Dendritic cell treated with granulocyte-macrophage colony-stimulating factor and Interleukin-4, amounts not matched to agents 40 ng/mL and 50 ng/mL, for 4 days (primary cell): ENCODE data around the gene PEMT.
A peak's percentile ranks its signal among the peaks of the same experiment; 100 is the strongest.
"Not testable (repeated sequence)": the region's sequence is repeated elsewhere in the genome, so short reads cannot be mapped to it uniquely, and the experiment has no call there.

Source experiments
- H3K27ac Mint-ChIP-seq: one replicate; pipeline ENCODE4 v1.8.0; 2022; ENCODE audit warnings: mild to moderate bottlenecking, mixed read lengths
- H3K27me3 Mint-ChIP-seq: one replicate; pipeline ENCODE4 v1.8.0; 2022; ENCODE audit warnings: mild to moderate bottlenecking, mixed read lengths
- H3K36me3 Mint-ChIP-seq: one replicate; pipeline ENCODE4 v1.8.0; 2022; ENCODE audit warnings: low read depth, mixed read lengths
- H3K4me1 Mint-ChIP-seq: one replicate; pipeline ENCODE4 v1.8.0; 2022; ENCODE audit warnings: low read depth, mixed read lengths
- H3K4me3 Mint-ChIP-seq: one replicate; pipeline ENCODE4 v1.8.0; 2022; ENCODE audit warnings: mild to moderate bottlenecking, moderate library complexity, mixed read lengths
- H3K9me3 Mint-ChIP-seq: one replicate; pipeline ENCODE4 v1.8.0; 2022; ENCODE audit warnings: mixed read lengths
- intact Hi-C: fragments of 100-400 bp; cut with micrococcal nuclease; formaldehyde crosslinking; loops from one replicate; pipeline ENCODE4 v1.15.0; 2022

Gene PEMT, protein sequence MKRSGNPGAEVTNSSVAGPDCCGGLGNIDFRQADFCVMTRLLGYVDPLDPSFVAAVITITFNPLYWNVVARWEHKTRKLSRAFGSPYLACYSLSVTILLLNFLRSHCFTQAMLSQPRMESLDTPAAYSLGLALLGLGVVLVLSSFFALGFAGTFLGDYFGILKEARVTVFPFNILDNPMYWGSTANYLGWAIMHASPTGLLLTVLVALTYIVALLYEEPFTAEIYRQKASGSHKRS

DNA sequence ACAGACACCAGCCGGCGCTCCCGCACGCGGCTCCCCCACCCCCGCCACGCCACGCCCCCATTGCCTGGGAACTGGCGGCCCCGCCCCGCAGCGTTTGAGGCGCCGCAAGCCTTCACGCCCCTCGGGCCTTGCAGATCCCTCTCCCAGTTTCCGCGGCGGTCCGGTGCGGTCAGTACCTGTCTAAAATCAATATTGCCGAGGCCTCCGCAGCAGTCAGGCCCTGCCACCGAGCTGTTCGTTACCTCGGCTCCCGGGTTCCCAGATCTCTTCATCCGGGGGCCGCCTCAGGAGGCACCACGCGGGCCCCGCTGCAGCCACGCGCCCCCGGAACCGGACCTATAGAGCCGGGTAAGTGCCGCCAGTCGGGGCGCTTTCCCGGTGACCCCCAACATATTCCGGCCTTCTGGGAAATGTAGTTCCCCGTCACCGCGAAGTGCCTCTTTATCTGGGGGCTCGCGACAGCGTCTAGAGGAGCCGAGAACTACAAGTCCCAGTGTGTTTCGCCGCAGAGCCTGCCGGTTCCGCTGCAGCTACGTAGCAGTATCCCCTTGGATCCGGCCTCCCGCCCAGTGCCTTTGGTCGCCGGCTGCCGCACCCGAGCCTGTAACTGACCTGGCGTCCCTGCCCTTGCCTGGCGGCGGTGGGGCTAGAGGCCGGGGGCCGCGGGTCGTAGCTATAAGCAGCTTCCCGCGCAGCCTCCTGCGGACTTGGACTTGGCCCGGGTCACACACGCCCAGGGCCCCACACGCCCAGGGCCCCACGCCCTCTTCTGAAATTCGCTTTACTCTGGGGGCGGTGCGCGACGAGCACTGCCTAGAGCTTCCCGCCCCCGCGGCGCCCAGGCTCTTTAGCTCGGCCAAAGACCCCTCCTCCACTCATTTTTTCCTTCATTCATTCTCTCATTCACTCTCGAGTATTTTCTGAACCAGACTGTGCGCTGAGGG is at the start of gene PEMT:
Gene PEMT, minus strand, starts transcription at position 354 of the 944 bp plus-strand sequence. Its CDS starts 82 bp downstream, at position 272.
- H3K36me3 Mint-ChIP-seq = peaks cover 16% of the 10 kb centered on the region

GRCh38 chr17:17639661-17640270 is 48.3 kb upstream of the PEMT start:
- not testable (repeated sequence) for H3K27me3 Mint-ChIP-seq, H3K27ac Mint-ChIP-seq, H3K4me3 Mint-ChIP-seq
- peaks cover 34% of the 10 kb centered on the region for H3K4me1 Mint-ChIP-seq
- H3K36me3 Mint-ChIP-seq = peaks cover 11% of the 10 kb centered on the region
- H3K9me3 Mint-ChIP-seq = peaks cover 14% of the 10 kb centered on the region
- intact Hi-C loops = loop anchor here (5.0 kb wide), 1 partner anchor 47 kb away; the partner anchor contains the start of gene PEMT

More for the DNA sequence above, at the start of gene PEMT:
- H3K27me3 Mint-ChIP-seq = no peaks in the 10 kb centered on the region
- peak within 1 kb of the TSS; percentile 88 for H3K27ac Mint-ChIP-seq
- peaks cover 26% of the 10 kb centered on the region for H3K4me1 Mint-ChIP-seq
- no peaks in the 10 kb centered on the region for H3K9me3 Mint-ChIP-seq
- intact Hi-C loops = loop anchor here (5.0 kb wide), 2 partner anchors 51 to 94 kb away; partner anchors contain the start of gene RASD1
- H3K4me3 Mint-ChIP-seq = peak within 1 kb of the TSS; percentile 82

DNA sequence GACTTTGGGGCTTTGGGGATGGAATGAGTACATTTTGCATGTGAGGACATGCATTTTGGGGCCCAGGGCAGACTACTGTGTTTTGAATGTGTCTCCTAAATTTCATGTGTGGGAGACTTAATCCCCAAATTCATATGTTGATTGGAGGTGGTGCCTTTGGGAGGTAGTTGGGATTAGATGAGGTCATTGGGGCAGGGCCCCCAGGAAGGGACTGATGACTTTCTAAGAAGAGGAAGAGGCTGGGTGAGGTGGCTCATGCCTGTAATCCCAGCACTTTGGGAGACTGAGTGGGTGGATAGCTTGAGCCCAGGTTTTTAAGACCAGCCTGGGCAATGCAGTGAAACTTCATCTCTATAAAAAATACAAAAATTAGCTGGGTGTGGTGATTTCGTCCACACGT is 47.0 kb upstream of the PEMT start:
- H3K27me3 Mint-ChIP-seq = no peaks in the 10 kb centered on the region
- intact Hi-C loops = no loop called here
- H3K36me3 Mint-ChIP-seq = peaks cover 17% of the 10 kb centered on the region
- H3K9me3 Mint-ChIP-seq = peaks cover 21% of the 10 kb centered on the region
- H3K27ac Mint-ChIP-seq = no peak overlapping the region
- no peak overlapping the region for H3K4me3 Mint-ChIP-seq
- peaks cover 45% of the 10 kb centered on the region for H3K4me1 Mint-ChIP-seq

DNA sequence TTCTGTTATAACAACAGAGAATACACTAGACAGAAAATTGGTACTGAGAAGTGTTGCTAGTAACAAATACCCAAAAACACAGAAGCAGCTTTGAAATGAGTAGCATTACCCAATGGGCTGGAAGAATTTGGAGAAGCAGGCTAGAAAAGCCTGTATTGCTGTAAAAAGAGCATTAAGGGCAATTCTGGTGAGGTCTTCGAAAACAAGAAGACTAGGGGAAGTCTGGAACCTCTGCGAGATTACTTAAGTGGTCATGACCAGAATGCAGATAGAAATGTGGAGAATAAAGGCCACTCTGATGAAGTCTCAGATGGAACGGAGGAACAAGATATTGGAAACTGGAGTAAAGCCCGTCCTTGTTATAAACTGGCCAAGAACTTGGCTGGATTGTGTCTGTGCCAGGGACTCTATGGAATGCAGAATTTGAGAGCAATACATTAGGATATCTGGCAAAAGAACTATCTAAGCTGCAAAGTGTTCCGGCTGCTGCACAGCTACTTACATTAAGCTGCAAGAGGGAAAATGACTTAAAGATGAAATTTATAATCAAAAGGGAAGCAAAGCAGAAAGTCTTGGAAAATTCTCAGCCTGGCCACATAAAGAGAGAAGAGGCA is 44.9 kb upstream of the PEMT start:
- intact Hi-C loops = no loop called here
- Mint-ChIP-seq H3K4me3 (no peak overlapping the region), H3K9me3 (peaks cover 23% of the 10 kb centered on the region), H3K27ac (peak overlapping the region; percentile 11), H3K4me1 (peaks cover 59% of the 10 kb centered on the region), H3K36me3 (peaks cover 18% of the 10 kb centered on the region), H3K27me3 (no peaks in the 10 kb centered on the region)

GRCh38 chr17:17635537-17636271 is 44.2 kb upstream of the PEMT start:
- H3K36me3 Mint-ChIP-seq = peaks cover 18% of the 10 kb centered on the region
- H3K4me3 Mint-ChIP-seq, H3K27ac Mint-ChIP-seq, intact Hi-C loops, H3K27me3 Mint-ChIP-seq: not testable (repeated sequence)
- H3K9me3 Mint-ChIP-seq = peaks cover 23% of the 10 kb centered on the region
- peaks cover 59% of the 10 kb centered on the region for H3K4me1 Mint-ChIP-seq

DNA sequence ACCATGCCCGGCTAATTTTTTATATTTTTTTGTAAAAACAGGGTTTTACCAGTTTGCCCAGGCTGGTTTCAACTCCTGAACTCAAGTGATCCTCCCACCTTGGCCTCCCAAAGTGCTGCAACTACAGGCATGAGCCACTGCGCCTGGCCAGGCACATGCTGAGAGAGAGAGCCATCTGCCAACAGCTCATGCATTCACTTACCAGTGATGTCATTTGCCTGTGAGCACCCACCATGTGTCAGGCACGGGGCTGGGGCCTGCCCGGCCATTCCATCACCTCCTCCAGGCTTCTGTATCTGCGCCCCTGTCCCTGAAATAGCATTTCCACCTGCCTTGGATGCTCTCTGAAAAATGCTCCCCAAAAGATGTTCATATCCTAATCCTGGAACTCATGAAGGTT is 43.6 kb upstream of the PEMT start:
- H3K9me3 Mint-ChIP-seq = peaks cover 23% of the 10 kb centered on the region
- intact Hi-C loops = no loop called here
- no peak overlapping the region for H3K4me3 Mint-ChIP-seq
- H3K27me3 Mint-ChIP-seq = peaks cover 2% of the 10 kb centered on the region
- no peak overlapping the region for H3K27ac Mint-ChIP-seq
- peaks cover 18% of the 10 kb centered on the region for H3K36me3 Mint-ChIP-seq
- H3K4me1 Mint-ChIP-seq = peaks cover 57% of the 10 kb centered on the region

DNA sequence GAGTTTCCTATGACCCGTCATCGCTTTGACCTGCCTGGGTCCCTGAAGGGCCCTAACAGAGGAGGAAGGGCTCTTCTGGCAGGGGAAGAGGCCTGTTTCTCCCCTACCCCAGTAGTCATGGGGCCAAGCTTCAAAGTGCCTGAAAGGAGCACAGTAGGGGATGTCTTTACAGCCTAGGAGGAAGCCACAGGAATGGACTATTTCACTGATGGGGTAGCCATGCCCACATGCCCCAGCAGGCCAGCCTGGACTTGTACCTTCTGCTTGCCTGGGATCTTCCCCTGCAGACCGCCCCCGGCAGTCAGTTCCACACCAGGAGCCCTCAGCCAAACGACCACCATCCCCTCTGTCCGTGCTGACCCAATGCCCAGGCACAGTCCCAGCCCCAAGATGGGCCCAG is 41.8 kb upstream of the PEMT start:
- H3K4me3 Mint-ChIP-seq = no peak overlapping the region

GRCh38 chr17:17632690-17633089 is 41.2 kb upstream of the PEMT start:
- H3K9me3 Mint-ChIP-seq = peaks cover 23% of the 10 kb centered on the region
- H3K36me3 Mint-ChIP-seq = peaks cover 18% of the 10 kb centered on the region
- peak overlapping the region; percentile 23 for H3K4me3 Mint-ChIP-seq
- peaks cover 42% of the 10 kb centered on the region for H3K4me1 Mint-ChIP-seq
- H3K27me3 Mint-ChIP-seq, intact Hi-C loops: not testable (repeated sequence)
- peak overlapping the region; percentile 74 for H3K27ac Mint-ChIP-seq

More for the DNA sequence above, 41.8 kb upstream of the PEMT start:
- Mint-ChIP-seq H3K27ac (peak overlapping the region; percentile 12), H3K4me1 (peaks cover 45% of the 10 kb centered on the region), H3K36me3 (peaks cover 18% of the 10 kb centered on the region), H3K27me3 (peaks cover 6% of the 10 kb centered on the region), H3K9me3 (peaks cover 23% of the 10 kb centered on the region)
- intact Hi-C loops = no loop called here

DNA sequence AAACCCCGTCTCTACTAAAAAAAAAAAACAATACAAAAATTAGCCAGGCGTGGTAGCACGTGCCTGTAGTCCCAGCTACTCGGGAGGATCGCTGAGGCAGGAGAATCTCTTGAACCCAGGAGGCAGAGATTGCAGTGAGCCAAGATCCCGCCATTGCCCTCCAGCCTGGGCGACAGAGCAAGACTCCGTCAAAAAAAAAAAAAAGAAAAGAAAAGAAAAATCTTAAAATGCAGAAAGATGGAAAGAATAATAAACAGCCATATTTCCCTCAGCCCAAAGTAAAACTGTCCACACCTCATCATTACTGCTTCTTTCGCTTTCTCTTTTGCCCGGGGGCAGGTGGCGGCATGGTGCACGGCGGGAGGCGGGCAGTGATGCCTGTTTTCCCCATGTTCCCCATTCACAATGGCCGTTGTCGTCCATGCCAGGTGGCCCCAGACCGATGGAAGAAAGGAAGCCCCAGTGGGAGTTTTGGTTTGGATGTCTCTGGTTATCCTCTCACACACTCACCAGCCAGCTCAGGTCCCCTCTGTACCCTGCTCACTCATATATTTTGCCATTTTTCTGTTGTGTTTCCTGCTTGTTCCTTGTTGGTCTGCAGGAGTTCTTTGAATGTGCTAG is 37.0 kb upstream of the PEMT start:
- Mint-ChIP-seq H3K27me3 (peaks cover 6% of the 10 kb centered on the region), H3K9me3 (peaks cover 2% of the 10 kb centered on the region), H3K27ac (no peak overlapping the region), H3K4me3 (peak overlapping the region; percentile 46), H3K36me3 (peaks cover 1% of the 10 kb centered on the region), H3K4me1 (peaks cover 47% of the 10 kb centered on the region)
- intact Hi-C loops = no loop called here

- Mint-ChIP-seq H3K27me3 (peaks cover 6% of the 10 kb centered on the region), H3K4me3 (no peak overlapping the region), H3K4me1 (peaks cover 46% of the 10 kb centered on the region), H3K27ac (no peak overlapping the region), H3K36me3 (no peaks in the 10 kb centered on the region), H3K9me3 (no peaks in the 10 kb centered on the region)
- intact Hi-C loops = no loop called here
Measured at GRCh38 chr17:17626840-17627239, 35.3 kb upstream of the PEMT start.

DNA sequence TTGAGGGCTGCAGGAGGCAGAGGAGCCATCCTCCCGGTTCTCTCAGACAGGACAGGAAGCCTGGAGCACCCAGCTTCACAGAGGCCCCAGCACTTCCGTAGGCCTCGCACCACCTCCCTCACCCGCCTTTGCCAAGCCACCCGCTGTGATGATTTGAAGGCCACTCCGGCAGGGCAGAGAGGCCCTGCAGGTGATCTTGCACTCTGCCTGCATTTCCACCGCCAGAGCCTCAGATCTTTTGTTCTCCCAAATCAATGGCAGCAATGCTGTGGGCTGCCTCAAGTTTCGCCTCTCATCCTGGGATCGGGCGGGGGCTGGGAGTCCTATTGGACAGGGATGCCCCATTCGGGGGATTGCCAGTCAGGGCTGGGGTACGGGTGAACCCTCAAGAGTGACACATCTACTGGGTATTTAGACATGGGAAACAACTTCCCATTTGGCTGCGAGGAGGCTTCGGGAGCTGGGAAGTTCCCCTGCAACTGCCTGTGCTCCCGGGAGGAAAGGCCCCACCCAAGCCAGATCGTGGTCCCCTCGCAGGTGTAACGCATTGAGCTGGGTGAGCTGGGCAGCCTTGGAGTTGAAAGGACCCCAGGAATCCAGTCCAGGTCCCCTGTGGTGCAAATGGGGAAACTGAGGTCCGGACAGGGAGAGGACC is 34.8 kb upstream of the PEMT start:
- no peaks in the 10 kb centered on the region for H3K9me3 Mint-ChIP-seq
- no peak overlapping the region for H3K27ac Mint-ChIP-seq
- peaks cover 6% of the 10 kb centered on the region for H3K27me3 Mint-ChIP-seq
- intact Hi-C loops = no loop called here
- no peaks in the 10 kb centered on the region for H3K36me3 Mint-ChIP-seq
- no peak overlapping the region for H3K4me3 Mint-ChIP-seq
- H3K4me1 Mint-ChIP-seq = peaks cover 47% of the 10 kb centered on the region

- intact Hi-C loops = no loop called here
- no peak overlapping the region for H3K27ac Mint-ChIP-seq
- H3K9me3 Mint-ChIP-seq = no peaks in the 10 kb centered on the region
- H3K4me1 Mint-ChIP-seq = peaks cover 60% of the 10 kb centered on the region
- H3K27me3 Mint-ChIP-seq = peaks cover 6% of the 10 kb centered on the region
- H3K36me3 Mint-ChIP-seq = no peaks in the 10 kb centered on the region
- H3K4me3 Mint-ChIP-seq = no peak overlapping the region
Measured at GRCh38 chr17:17624741-17625140, 33.2 kb upstream of the PEMT start.
